ENCODE measurements around the gene FARS2.

FARS2 gene

DNA sequence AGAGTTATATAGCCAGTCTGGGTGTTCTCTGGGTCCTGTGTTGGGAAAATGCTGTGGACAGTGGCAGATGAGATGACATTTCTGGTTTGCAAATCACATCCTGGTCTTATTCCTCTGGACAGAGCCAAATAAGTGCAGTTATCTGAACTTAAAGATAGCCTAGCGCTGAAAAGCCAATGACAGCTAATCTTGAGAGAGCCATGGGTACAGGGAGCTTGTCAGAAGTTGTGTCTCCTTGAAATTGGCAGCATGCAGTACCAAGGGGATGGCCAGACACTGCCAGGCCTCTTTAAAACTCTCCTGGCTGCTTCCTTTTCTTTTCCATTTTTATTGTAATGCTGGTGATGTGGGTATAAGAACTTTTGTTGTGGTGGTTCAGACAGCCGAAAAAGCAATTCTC is 362.5 kb downstream of the FARS2 start:
- DNase-seq (ENCODE audit: low read depth, low spot score), result no peak
- TF ChIP-seq, protein P1, sequence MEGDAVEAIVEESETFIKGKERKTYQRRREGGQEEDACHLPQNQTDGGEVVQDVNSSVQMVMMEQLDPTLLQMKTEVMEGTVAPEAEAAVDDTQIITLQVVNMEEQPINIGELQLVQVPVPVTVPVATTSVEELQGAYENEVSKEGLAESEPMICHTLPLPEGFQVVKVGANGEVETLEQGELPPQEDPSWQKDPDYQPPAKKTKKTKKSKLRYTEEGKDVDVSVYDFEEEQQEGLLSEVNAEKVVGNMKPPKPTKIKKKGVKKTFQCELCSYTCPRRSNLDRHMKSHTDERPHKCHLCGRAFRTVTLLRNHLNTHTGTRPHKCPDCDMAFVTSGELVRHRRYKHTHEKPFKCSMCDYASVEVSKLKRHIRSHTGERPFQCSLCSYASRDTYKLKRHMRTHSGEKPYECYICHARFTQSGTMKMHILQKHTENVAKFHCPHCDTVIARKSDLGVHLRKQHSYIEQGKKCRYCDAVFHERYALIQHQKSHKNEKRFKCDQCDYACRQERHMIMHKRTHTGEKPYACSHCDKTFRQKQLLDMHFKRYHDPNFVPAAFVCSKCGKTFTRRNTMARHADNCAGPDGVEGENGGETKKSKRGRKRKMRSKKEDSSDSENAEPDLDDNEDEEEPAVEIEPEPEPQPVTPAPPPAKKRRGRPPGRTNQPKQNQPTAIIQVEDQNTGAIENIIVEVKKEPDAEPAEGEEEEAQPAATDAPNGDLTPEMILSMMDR (IDR thresholded peaks at IDR 0.05; ENCODE audit: low read depth, low read length), result no peak
- in situ Hi-C loops (cut with HindIII; ENCODE audit: low sequenced_read_pairs), result no loop called here
- H3K4me3 ChIP-seq (ENCODE audit: low read depth, low read length), result no peak overlapping the region

DNA sequence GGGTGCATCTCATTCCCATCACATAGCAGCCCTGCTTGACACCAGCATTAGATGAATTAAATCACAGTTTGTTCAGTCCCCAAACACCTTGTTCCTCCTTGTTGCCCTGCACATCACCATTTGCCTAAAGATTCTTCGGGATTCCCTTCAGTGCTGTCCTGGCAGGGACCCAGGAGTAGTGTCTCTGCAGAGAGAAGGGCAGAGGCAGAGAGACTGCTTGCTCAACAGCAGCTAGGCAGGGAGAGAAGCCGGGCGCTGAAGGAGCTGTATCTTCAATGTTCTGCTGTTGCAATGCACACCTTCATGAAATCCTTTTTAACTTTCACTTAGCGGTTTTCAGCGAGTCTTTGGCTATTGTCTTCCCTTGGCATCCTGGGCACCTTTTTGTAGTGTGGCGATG is 362.9 kb downstream of the FARS2 start:
- H3K4me3 ChIP-seq (ENCODE audit: low read depth, low read length), result no peak overlapping the region
- TF ChIP-seq, protein P1 (IDR thresholded peaks at IDR 0.05; ENCODE audit: low read depth, low read length), result no peak
- DNase-seq (ENCODE audit: low read depth, low spot score), result no peak
- in situ Hi-C loops (cut with HindIII; ENCODE audit: low sequenced_read_pairs), result no loop called here

DNA sequence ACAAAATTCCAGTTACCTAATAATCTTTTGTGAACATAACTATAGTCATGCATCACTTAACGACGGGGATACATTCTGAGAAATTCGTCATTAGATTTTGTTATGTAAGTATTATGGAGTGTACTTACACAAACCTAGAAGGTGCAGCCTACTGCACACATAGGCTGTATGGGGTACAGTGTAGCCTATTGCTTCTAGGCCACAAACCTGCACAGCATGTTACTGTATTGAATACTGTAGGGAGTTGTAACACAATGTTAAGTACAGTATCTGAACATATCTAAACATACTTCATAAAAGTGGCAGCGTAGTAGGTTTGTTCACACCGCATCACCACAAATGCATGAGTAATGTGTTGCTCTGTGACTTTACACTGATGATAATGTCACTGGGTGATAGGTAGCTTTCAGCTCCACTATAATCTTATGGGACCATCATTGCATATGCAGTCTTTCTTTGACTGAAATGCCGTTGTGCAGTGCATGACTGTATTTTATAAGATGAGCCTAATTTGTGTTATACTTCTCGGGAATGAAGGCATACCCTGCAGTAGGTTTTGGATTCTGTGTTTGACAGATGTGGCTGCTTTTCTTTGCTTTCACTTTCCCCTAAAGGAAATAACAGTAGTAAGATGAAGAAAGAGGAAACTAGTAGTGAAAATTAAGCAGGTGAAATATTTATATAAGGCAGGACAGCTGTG is 365.6 kb downstream of the FARS2 start:
- in situ Hi-C loops (cut with HindIII; ENCODE audit: low sequenced_read_pairs), result no loop called here
- TF ChIP-seq, protein P1 (IDR thresholded peaks at IDR 0.05; ENCODE audit: low read depth, low read length), result no peak
- H3K4me3 ChIP-seq (ENCODE audit: low read depth, low read length), result no peak overlapping the region
- DNase-seq (ENCODE audit: low read depth, low spot score), result no peak

DNA sequence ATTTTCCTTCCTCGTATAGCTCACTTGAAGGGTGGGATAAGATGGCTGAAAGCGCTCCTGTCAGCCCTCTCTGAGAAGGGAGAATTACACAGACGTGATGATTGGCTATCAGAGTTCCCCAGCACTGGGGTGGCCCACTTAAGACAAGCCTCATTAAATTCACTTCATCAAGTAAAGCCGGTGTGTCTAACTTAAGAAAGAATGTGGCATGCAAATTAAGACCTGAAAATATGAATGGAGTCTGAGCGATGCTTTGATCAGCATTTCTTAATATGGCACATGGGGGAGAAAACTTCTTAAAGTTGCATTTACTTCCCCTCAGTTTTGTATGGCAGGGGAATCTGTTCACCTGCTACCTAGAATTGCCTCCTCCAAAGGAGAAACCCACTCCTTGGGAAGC is 369.3 kb downstream of the FARS2 start:
- H3K4me3 ChIP-seq (ENCODE audit: low read depth, low read length), result no peak overlapping the region
- in situ Hi-C loops (cut with HindIII; ENCODE audit: low sequenced_read_pairs), result no loop called here
- TF ChIP-seq, protein P1 (IDR thresholded peaks at IDR 0.05; ENCODE audit: low read depth, low read length), result no peak
- DNase-seq (ENCODE audit: low read depth, low spot score), result no peak

DNA sequence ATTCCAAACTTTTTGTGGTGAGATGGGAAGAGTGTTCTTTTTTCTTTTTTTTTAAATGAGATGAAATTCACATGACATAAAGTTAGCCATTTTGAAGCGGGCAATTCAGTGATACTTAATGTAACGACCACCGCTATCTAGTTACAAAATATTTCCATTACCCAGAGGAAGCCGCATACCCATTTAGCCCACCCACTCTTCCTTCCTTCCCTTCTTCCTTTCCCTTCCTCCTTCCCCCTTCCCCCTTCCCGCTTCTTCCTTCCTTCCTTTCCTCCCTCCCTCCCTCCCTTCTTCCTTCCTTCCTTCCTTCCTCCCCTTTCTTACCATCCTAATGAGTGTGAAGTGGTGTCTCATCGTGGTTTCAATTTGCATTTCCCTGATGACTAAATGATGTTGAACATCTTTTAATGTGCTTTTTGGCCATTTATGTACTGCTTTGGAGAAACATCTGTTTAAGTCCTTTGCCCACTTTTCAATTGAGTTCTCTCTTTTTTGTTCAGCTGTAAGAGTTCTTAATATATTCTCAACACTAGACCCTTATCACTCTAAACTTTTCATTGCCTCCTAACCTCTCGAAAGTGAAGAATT is 371.1 kb downstream of the FARS2 start:
- in situ Hi-C loops (cut with HindIII; ENCODE audit: low sequenced_read_pairs), result no loop called here
- TF ChIP-seq, protein P1 (IDR thresholded peaks at IDR 0.05; ENCODE audit: low read depth, low read length), result no peak
- no peak overlapping the region for H3K4me3 ChIP-seq (ENCODE audit: low read depth, low read length)

DNA sequence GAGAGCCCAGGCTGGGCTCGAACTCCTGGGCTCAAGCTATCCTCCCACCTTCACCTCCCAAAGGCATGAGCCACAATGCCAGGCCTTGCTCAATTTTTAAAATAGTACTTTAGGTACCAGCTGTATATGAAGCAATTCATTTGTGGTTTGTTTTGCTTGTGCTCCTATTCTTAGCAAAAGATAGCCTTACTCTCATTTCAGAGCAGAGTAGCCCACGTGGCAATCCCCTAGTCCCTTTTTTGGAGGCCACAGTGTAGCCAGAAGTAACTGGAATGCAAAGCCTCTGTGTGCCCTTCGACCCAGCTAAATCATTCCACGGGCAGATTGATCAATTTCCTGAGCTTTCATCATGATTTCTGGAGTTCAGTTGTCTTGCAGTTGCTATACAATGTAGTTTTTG is 373.2 kb downstream of the FARS2 start:
- in situ Hi-C loops (cut with HindIII; ENCODE audit: low sequenced_read_pairs), result no loop called here
- TF ChIP-seq, protein P1 (IDR thresholded peaks at IDR 0.05; ENCODE audit: low read depth, low read length), result no peak
- H3K4me3 ChIP-seq (ENCODE audit: low read depth, low read length), result no peak overlapping the region
- no peak for DNase-seq (ENCODE audit: low read depth, low spot score)

More for the DNA sequence above, 371.1 kb downstream of the FARS2 start:
- DNase-seq (ENCODE audit: low read depth, low spot score), result no peak

Data from astrocyte of the spinal cord (primary cell).